ENCODE results near the gene HDAC11.

Gene HDAC11

DNA sequence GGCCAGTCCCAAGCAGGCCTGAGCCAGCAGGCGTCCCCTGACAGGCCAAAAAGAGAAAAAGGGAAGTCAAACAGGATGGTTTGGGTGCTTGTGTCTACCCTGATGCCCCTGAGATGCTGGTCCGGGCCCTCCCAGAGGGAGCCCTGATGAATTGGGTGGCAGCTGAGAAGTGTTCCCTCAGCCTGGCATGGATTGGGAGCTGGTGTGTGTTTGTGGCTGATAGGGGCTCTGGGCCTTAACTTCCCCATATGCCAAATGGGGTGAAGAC lies 70.3 kb downstream of the HDAC11 start:
- Histone ChIP-seq H3K27me3 (ENCODE audit: control insufficient read depth, insufficient read depth, low read length) (peaks cover 20% of the 10 kb centered on the region), H3K9me3 (ENCODE audit: control insufficient read depth, low read depth, low read length) (no peaks in the 10 kb centered on the region), H3K4me3 (ENCODE audit: low read length) (no peak overlapping the region), H3K36me3 (ENCODE audit: control insufficient read depth, low read depth, low read length) (no peaks in the 10 kb centered on the region), H3K9ac (ENCODE audit: low read length) (no peak overlapping the region), H3K27ac (ENCODE audit: low read length) (no peak overlapping the region), H3K4me1 (ENCODE audit: control insufficient read depth, low read depth, low read length) (no peaks in the 10 kb centered on the region)

DNA sequence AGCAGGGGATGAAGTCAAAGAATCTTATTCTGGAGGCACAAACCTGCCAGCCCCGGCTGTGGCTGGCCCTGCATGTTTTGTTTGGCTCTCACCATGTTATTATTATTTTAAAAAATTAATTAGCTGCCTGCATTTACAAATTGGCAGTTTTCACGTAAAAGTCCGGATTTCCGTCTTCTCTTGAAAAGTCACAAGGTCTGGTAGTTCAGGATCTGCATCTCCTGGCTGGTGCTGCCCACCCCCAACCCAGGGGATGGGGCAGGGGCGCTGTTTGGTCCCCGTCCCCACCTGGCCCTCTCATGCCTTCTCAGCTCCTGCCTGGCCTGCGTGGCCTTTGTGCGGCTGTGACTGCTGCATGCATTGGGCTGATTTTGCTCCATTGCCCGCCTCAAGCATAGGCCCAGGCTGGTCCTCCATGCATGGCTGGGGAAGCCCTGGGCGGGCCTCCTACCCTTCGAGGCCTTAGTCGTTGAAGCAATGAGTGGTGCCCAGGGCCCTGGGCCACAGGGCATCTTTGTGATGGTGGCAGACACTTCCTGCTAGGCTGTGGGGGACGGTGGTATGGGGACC lies 70.8 kb downstream of the HDAC11 start:
- no peaks in the 10 kb centered on the region for H3K36me3 ChIP-seq (ENCODE audit: control insufficient read depth, low read depth, low read length)
- no peak overlapping the region for H3K27ac ChIP-seq (ENCODE audit: low read length)
- H3K9ac ChIP-seq (ENCODE audit: low read length): no peak overlapping the region
- H3K9me3 ChIP-seq (ENCODE audit: control insufficient read depth, low read depth, low read length): no peaks in the 10 kb centered on the region
- peaks cover 20% of the 10 kb centered on the region for H3K27me3 ChIP-seq (ENCODE audit: control insufficient read depth, insufficient read depth, low read length)
- H3K4me1 ChIP-seq (ENCODE audit: control insufficient read depth, low read depth, low read length): no peaks in the 10 kb centered on the region
- H3K4me3 ChIP-seq (ENCODE audit: low read length): no peak overlapping the region

DNA sequence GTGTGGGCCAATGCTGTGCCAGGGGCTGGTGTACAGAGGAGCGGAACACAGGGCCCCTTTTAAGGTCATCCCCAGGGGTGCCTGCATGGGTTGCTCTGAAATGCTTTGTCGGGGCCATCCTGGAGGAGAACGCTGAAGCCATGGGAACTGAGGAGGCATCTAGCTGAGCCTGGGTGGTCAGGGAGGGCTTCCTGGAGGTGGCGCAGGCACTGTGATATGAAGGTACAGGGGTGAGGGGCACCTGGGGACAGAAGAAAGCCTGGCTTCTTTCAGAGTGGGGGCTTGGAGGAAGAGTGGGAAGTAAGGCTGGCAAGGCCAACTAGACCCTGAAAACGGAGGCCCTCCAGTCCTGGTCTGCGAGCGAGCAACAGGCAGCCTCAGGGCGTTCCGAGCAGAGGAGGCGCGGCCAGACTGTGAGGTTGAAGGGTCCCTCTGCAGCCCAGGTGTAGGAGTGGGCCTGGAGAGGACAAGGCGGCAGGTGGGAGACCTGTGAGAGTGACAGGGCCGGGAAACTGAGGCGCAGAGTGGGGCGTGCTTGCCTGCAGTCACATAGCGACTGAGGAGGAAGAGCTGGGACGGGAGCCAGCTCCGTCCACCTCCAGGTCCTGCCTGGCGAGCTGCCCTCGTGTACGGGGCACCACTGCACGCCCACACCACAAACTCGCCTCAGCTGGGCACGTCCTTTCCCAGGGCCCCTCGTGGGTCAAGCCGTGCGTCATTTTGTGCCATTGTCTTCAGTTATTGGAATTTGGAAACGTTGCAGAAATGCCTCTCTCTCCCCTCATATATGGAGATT lies 72.9 kb downstream of the HDAC11 start:
- no peaks in the 10 kb centered on the region for H3K36me3 ChIP-seq (ENCODE audit: control insufficient read depth, low read depth, low read length)
- H3K9ac ChIP-seq (ENCODE audit: low read length): no peak overlapping the region
- no peak overlapping the region for H3K27ac ChIP-seq (ENCODE audit: low read length)
- peaks cover 10% of the 10 kb centered on the region for H3K4me1 ChIP-seq (ENCODE audit: control insufficient read depth, low read depth, low read length)
- H3K27me3 ChIP-seq (ENCODE audit: control insufficient read depth, insufficient read depth, low read length): peaks cover 20% of the 10 kb centered on the region
- H3K9me3 ChIP-seq (ENCODE audit: control insufficient read depth, low read depth, low read length): no peaks in the 10 kb centered on the region
- H3K4me3 ChIP-seq (ENCODE audit: low read length): no peak overlapping the region

DNA sequence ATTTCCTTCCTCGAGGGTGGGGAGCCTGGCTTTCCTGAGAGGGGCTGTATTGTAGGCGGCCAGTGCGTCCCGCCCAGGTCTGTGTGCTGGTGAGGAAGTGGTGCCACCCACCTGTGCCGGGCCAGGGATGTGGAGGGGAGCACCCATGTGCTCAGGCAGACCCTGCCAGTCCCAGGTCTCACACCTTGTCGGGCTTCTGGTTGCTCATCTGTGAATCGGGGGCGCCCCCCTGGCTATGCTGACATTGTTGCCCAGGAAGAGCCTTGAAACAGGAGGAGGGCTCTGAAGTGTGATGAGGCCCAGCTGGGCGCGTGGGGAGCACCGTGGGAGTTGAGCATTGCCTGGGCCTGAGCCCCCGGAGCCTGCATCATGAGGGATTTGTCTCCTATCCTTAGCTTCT lies 73.6 kb downstream of the HDAC11 start:
- Histone ChIP-seq H3K36me3 (ENCODE audit: control insufficient read depth, low read depth, low read length) (no peaks in the 10 kb centered on the region), H3K9me3 (ENCODE audit: control insufficient read depth, low read depth, low read length) (no peaks in the 10 kb centered on the region), H3K27ac (ENCODE audit: low read length) (no peak overlapping the region), H3K27me3 (ENCODE audit: control insufficient read depth, insufficient read depth, low read length) (peaks cover 13% of the 10 kb centered on the region), H3K4me1 (ENCODE audit: control insufficient read depth, low read depth, low read length) (peaks cover 10% of the 10 kb centered on the region), H3K4me3 (ENCODE audit: low read length) (no peak overlapping the region), H3K9ac (ENCODE audit: low read length) (no peak overlapping the region)

DNA sequence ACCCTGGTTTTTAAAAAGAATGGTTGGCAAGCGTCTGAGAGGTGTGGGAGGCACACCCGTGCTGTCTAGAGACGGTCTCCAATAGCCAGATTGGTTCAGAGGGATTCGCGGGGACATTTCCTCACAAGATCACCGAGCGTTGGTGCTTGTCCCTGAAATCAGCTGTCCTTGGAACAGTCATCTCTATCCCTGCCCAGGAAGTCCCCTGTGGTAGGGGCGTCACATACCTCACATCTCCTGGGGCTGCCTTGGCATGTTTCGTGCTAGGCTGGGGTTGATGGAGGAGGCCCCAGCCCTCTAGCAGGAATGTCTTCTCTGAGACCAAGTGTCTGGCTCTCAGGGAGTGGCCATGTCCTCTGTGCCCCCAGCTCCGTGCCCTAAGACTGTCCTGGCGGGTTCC lies 75.6 kb downstream of the HDAC11 start:
- Histone ChIP-seq H3K4me1 (ENCODE audit: control insufficient read depth, low read depth, low read length) (peaks cover 10% of the 10 kb centered on the region), H3K27me3 (ENCODE audit: control insufficient read depth, insufficient read depth, low read length) (no peaks in the 10 kb centered on the region), H3K36me3 (ENCODE audit: control insufficient read depth, low read depth, low read length) (no peaks in the 10 kb centered on the region), H3K9ac (ENCODE audit: low read length) (no peak overlapping the region), H3K9me3 (ENCODE audit: control insufficient read depth, low read depth, low read length) (no peaks in the 10 kb centered on the region), H3K27ac (ENCODE audit: low read length) (no peak overlapping the region), H3K4me3 (ENCODE audit: low read length) (no peak overlapping the region)

All from iPS-18a (cell line).